ENCODE results near the gene SUPT6H.

DNA sequence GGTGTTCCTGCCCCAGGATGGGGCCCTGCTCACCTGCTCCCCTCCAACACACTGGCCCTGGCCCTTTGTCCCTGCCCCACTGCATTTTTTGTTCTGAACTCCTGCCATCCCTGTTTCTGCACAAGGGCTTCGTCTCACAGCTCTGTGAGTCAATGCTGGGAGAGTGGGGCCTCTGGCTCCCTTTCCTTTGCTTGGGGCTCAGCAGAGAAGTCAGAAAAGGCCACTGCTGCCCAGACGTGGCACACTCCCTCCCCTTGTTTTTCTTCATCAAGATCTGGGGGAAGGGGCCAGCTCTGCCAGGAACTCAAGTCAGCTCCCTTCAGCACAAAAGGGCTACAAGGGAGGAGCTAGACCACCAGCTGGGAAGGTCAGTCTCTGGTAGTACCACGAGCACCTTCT, 40.7 kb downstream of the SUPT6H start:
- TF ChIP-seq ZNF274 (IDR thresholded peaks at IDR 0.05; ENCODE audit: low read depth, low read length) (no peak), SUZ12 (IDR thresholded peaks at IDR 0.05; ENCODE audit: extremely low read depth, insufficient read depth, insufficient read length) (no peak), YY1 (IDR thresholded peaks at IDR 0.05; ENCODE audit: insufficient read depth, insufficient read length) (no peak)

Measured in NT2/D1 (cell line).